ENCODE results near the gene MPV17. TPM values are rescaled to one million over a fixed set of nuclear protein-coding genes. Genes with fewer than 3 reads are reported as not detected.

The MPV17 gene
- total RNA-seq, 1 experiment from 2014 or later = 59.4 TPM

DNA sequence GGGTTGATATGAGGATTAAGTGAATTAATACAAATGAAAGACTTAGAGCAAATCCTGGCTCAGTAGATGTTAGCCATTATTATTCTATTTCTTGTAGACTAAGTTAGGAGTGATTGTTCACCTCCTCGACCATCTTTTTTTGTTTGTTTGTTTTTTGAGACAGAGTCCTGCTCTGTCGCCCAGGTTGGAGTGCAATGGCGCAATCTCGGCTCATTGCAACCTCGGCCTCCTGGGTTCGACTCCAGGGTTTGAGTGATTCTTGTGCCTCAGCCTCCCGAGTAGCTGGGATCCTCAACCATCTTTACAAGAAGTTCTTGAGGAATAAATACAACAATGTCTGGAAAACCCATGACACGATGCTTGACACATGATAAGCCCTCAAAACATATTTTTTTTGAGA lies 28.0 kb downstream of the MPV17 start:
- Histone ChIP-seq H3K23ac (ENCODE audit: insufficient read length, low read depth, low read length) (no peak overlapping the region), H2AK5ac (ENCODE audit: insufficient read length, low read length) (no peak overlapping the region), H2BK20ac (ENCODE audit: low read depth, low read length, poor library complexity, severe bottlenecking) (no peak overlapping the region), H3K27me3 (ENCODE audit: insufficient read depth, low read length) (no peaks in the 10 kb centered on the region), H2BK12ac (ENCODE audit: insufficient read length, low read depth, low read length) (no peak overlapping the region), H4K5ac (ENCODE audit: insufficient read length, low read depth, low read length) (no peak overlapping the region), H3K14ac (ENCODE audit: insufficient read depth, low read length) (no peak overlapping the region), H3K9me3 (ENCODE audit: control insufficient read depth, low read depth, low read length) (no peaks in the 10 kb centered on the region), H4K8ac (replicated peaks; ENCODE audit: insufficient read length, low read depth, low read length) (no peak overlapping the region), H3K23me2 (ENCODE audit: insufficient read length, low read depth, low read length, poor library complexity, severe bottlenecking) (no peaks in the 10 kb centered on the region), H3K79me2 (ENCODE audit: insufficient read depth, low read length) (no peaks in the 10 kb centered on the region), H4K20me1 (ENCODE audit: control insufficient read depth, insufficient read depth, insufficient read length) (no peaks in the 10 kb centered on the region), H3K4me1 (ENCODE audit: insufficient read depth, low read length) (no peaks in the 10 kb centered on the region; the same call in 1 of the 2 replicates), H3K56ac (ENCODE audit: insufficient read length, low read depth, low read length) (no peak overlapping the region), H3K4ac (ENCODE audit: low read depth, low read length) (no peak overlapping the region), H2BK15ac (ENCODE audit: low read depth, low read length) (no peak overlapping the region), H4K91ac (ENCODE audit: insufficient read length, low read depth, low read length) (no peak overlapping the region), H3K27ac (ENCODE audit: insufficient read length, low read depth, low read length) (no peak overlapping the region), H3K18ac (ENCODE audit: insufficient read length, low read depth, low read length) (no peak overlapping the region), H2BK5ac (ENCODE audit: insufficient read length, low read length) (no peak overlapping the region), H2AFZ (ENCODE audit: low read length) (no peak overlapping the region), H3K4me2 (ENCODE audit: insufficient read depth, insufficient read length, low read length) (no peak overlapping the region), H3T11ph (ENCODE audit: low read length) (no peak overlapping the region), H3K9ac (ENCODE audit: extremely low read depth, insufficient read length, low read length) (no peak overlapping the region), H3K79me1 (ENCODE audit: insufficient read depth, low read depth, low read length, poor library complexity, severe bottlenecking) (no peaks in the 10 kb centered on the region), H2BK120ac (ENCODE audit: low read depth, low read length, poor library complexity, severe bottlenecking) (no peak overlapping the region)
- Mint-ChIP-seq H3K4me1 (peaks cover 8 to 13% of the 10 kb centered on the region in 2 experiments), H3K27ac (no peak overlapping the region), H3K36me3 (ENCODE audit: insufficient read depth in 1 of 3, low read depth in 3 of 3) (no peaks in the 10 kb centered on the region), H3K4me3 (no peak overlapping the region), H3K27me3 (ENCODE audit: low read depth) (peaks cover 4% of the 10 kb centered on the region; the same call in 1 of the 2 replicates), H3K9me3 (no peaks in the 10 kb centered on the region)
- DNase-seq = no peak
- WGBS (ENCODE audit: extremely low coverage, insufficient read length, low lambda C conversion rate) = no CpG with 5 or more reads among the region's 8 CpGs
- TF ChIP-seq CTCF (conservative IDR thresholded peaks at IDR 0.05) = no peak
